SIG-M5 treated with dmso at 0.1 percent for 504 hours (cell line): ENCODE measurements around the gene OSBPL2.

Experiments used
- DNase-seq: peaks from one replicate; lab custom pipeline; 2025; ENCODE audit not compliant: unreplicated experiment; lab: John Stamatoyannopoulos, UW

OSBPL2 gene

GRCh38 chr20:62205618-62206387, 32.5 kb upstream of the OSBPL2 start:
- DNase-seq = no peak

- DNase-seq = no peak
These were observed 31.9 kb upstream of the OSBPL2 start for GRCh38 chr20:62206388-62206775.

- no peak for DNase-seq
These were observed 30.1 kb upstream of the OSBPL2 start for GRCh38 chr20:62208061-62208794.

- no peak for DNase-seq
These were observed 29.2 kb upstream of the OSBPL2 start for GRCh38 chr20:62208795-62209755.

- DNase-seq = no peak
These were observed 28.3 kb upstream of the OSBPL2 start for GRCh38 chr20:62209850-62210495.

- no peak for DNase-seq
These were observed 27.8 kb upstream of the OSBPL2 start for GRCh38 chr20:62210496-62210855.

GRCh38 chr20:62211216-62211615, 27.1 kb upstream of the OSBPL2 start:
- DNase-seq = no peak

GRCh38 chr20:62211769-62212288, 26.5 kb upstream of the OSBPL2 start:
- DNase-seq = no peak

- DNase-seq = no peak
These were observed 26.0 kb upstream of the OSBPL2 start for GRCh38 chr20:62212299-62212698.

- no peak for DNase-seq
These were observed 24.3 kb upstream of the OSBPL2 start for GRCh38 chr20:62214067-62214466.

- no peak for DNase-seq
These were observed 23.0 kb upstream of the OSBPL2 start for GRCh38 chr20:62215020-62215990.

GRCh38 chr20:62215991-62216635, 22.2 kb upstream of the OSBPL2 start:
- DNase-seq = no peak

- DNase-seq = no peak
These were observed 21.4 kb upstream of the OSBPL2 start for GRCh38 chr20:62216636-62217566.

- DNase-seq = no peak
These were observed 20.2 kb upstream of the OSBPL2 start for GRCh38 chr20:62217913-62218773.

- no peak for DNase-seq
These were observed 19.0 kb upstream of the OSBPL2 start for GRCh38 chr20:62219101-62219991.
